ENCODE measurements around the gene C1orf52.
"Not testable (repeated sequence)": the region's sequence is repeated elsewhere in the genome, so short reads cannot be mapped to it uniquely, and the experiment has no call there.

C1orf52 gene

DNA sequence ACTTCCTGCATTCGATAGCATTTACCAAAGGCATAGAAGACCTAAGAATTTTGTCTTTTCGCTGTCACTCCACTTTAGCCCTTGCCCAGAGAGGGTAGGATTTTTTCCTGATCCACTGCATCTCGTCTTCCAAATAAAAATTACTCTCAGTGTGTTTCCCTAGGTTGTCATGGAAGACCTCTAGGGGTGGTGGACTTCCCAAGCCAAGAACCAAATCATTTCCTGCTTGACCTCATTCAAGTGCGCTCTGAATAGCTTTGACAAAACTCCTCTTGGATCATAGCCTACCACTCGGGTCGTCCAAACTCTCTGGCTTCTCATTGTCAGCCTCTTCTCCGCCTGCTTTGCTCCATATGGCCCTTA is 431 bp upstream of the C1orf52 start:
- Histone ChIP-seq H3K9me3 (replicated peaks; ENCODE audit: insufficient read depth, low read length) (no peaks in the 10 kb centered on the region), H3K4me3 (ENCODE audit: low read length) (peak overlapping the region; percentile 95), H3K36me3 (replicated peaks; ENCODE audit: insufficient read depth, low read length) (peaks cover 3% of the 10 kb centered on the region; the same call in 1 of the 2 replicates), H3F3A (ENCODE audit: insufficient read depth, low read length) (no peaks in the 10 kb centered on the region), H3K4me2 (ENCODE audit: low read depth, low read length) (peak overlapping the region; percentile 90), H2AFZ (ENCODE audit: low read length) (peak overlapping the region; percentile 92), H3K79me2 (ENCODE audit: low read length) (peaks cover 33% of the 10 kb centered on the region), H3K9ac (ENCODE audit: low read length) (no peak overlapping the region), H3K9me2 (replicated peaks; ENCODE audit: insufficient read depth, low read length) (no peaks in the 10 kb centered on the region), H4K20me1 (ENCODE audit: insufficient read depth, low read length) (no peaks in the 10 kb centered on the region), H3K27me3 (replicated peaks; ENCODE audit: insufficient read depth, low read length) (no peaks in the 10 kb centered on the region), H3K4me1 (ENCODE audit: low read length) (peaks cover 7% of the 10 kb centered on the region), H3K27ac (ENCODE audit: low read length) (no peak overlapping the region)
- DNase-seq: no peak
- TF ChIP-seq EZH2 (optimal IDR thresholded peaks at IDR 0.05; ENCODE audit: low read depth, low read length): no peak
- TF ChIP-seq, protein P1, sequence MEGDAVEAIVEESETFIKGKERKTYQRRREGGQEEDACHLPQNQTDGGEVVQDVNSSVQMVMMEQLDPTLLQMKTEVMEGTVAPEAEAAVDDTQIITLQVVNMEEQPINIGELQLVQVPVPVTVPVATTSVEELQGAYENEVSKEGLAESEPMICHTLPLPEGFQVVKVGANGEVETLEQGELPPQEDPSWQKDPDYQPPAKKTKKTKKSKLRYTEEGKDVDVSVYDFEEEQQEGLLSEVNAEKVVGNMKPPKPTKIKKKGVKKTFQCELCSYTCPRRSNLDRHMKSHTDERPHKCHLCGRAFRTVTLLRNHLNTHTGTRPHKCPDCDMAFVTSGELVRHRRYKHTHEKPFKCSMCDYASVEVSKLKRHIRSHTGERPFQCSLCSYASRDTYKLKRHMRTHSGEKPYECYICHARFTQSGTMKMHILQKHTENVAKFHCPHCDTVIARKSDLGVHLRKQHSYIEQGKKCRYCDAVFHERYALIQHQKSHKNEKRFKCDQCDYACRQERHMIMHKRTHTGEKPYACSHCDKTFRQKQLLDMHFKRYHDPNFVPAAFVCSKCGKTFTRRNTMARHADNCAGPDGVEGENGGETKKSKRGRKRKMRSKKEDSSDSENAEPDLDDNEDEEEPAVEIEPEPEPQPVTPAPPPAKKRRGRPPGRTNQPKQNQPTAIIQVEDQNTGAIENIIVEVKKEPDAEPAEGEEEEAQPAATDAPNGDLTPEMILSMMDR (IDR thresholded peaks at IDR 0.05; ENCODE audit: low read length): 0 out of 2 replicates have a peak, but pooled peaks have one; percentile 2

DNA sequence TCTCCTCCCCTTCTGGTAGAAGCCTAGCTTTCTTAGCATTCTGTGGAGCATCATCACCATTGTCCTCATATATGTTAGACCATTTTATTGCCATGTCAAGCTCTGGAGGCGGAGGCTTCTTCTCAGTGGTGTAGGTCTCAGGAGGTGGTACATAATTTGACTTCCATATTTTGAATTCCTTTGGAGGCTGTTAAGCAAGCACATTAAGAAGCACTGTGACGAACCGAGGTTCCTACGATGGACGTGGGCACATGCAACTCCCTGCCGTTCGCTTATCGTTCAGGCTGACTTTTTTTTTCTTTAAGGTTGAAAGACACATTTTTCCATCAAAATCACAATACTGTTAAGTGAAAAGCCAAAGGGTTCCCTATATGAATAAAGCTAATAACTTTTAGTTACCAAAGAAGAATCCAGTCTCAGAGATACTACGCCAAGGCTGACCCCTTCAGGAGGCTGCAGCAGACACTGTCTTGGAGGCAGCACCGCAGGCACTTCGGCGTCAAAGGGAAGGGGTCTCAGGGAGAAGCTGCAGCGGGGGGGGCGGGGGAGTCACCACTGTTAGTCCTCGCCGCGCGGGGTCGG is 835 bp downstream of the C1orf52 start:
- Histone ChIP-seq H3K4me1 (ENCODE audit: low read length) (peaks cover 7% of the 10 kb centered on the region), H3K9me2 (replicated peaks; ENCODE audit: insufficient read depth, low read length) (no peaks in the 10 kb centered on the region), H3K27me3 (replicated peaks; ENCODE audit: insufficient read depth, low read length) (no peaks in the 10 kb centered on the region), H3K79me2 (ENCODE audit: low read length) (peaks cover 41% of the 10 kb centered on the region), H3K4me2 (ENCODE audit: low read depth, low read length) (peak overlapping the region; percentile 90), H3F3A (ENCODE audit: insufficient read depth, low read length) (no peaks in the 10 kb centered on the region), H3K9me3 (replicated peaks; ENCODE audit: insufficient read depth, low read length) (no peaks in the 10 kb centered on the region), H3K36me3 (replicated peaks; ENCODE audit: insufficient read depth, low read length) (peaks cover 3% of the 10 kb centered on the region; the same call in 1 of the 2 replicates), H3K4me3 (ENCODE audit: low read length) (peak overlapping the region; percentile 95), H4K20me1 (ENCODE audit: insufficient read depth, low read length) (no peaks in the 10 kb centered on the region), H3K9ac (ENCODE audit: low read length) (peak overlapping the region; percentile 79; the same call in 1 of the 2 replicates), H2AFZ (ENCODE audit: low read length) (peak overlapping the region; percentile 89; the same call in 1 of the 2 replicates), H3K27ac (ENCODE audit: low read length) (no peak overlapping the region)
- TF ChIP-seq, protein P1 (IDR thresholded peaks at IDR 0.05; ENCODE audit: low read length): no peak
- TF ChIP-seq EZH2 (optimal IDR thresholded peaks at IDR 0.05; ENCODE audit: low read depth, low read length) (no peak), EZH2phosphoT487 (IDR thresholded peaks at IDR 0.05; ENCODE audit: low read length) (no peak)
- no peak for DNase-seq

GRCh38 chr1:85249042-85249441 is 10.4 kb downstream of the C1orf52 start:
- not testable (repeated sequence) for H3K4me3 ChIP-seq (ENCODE audit: low read length)

DNA sequence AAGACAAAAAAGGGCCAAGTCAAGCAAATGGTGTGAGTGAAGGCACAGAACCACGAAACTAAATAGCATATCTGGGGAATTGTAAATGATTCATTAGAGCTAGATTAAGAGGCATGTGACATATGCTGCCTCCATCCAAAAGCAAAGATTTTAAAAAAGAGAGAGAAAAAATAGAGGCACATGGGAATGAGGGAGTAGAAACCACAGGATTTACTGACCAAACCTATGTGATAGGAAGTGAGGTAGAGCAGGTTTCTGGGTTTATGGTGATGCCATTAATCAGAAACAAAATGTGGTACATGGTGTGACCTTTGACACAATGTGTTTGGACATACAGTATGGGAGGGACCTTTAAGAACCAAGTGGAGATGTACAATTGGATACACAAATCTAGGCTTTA is 13.6 kb downstream of the C1orf52 start:
- no peak for DNase-seq
- TF ChIP-seq, protein P1 (IDR thresholded peaks at IDR 0.05; ENCODE audit: low read length): no peak
- TF ChIP-seq EZH2phosphoT487 (IDR thresholded peaks at IDR 0.05; ENCODE audit: low read length): no peak
- TF ChIP-seq EZH2 (optimal IDR thresholded peaks at IDR 0.05; ENCODE audit: low read depth, low read length): no peak

More at GRCh38 chr1:85249042-85249441, 10.4 kb downstream of the C1orf52 start:
- H3K27ac ChIP-seq (ENCODE audit: low read length); H3K9me2 ChIP-seq (replicated peaks; ENCODE audit: insufficient read depth, low read length); H3K79me2 ChIP-seq (ENCODE audit: low read length); H3K4me2 ChIP-seq (ENCODE audit: low read depth, low read length); H3F3A ChIP-seq (ENCODE audit: insufficient read depth, low read length); H4K20me1 ChIP-seq (ENCODE audit: insufficient read depth, low read length); H3K9ac ChIP-seq (ENCODE audit: low read length); H3K4me1 ChIP-seq (ENCODE audit: low read length); H3K36me3 ChIP-seq (replicated peaks; ENCODE audit: insufficient read depth, low read length); DNase-seq; H3K9me3 ChIP-seq (replicated peaks; ENCODE audit: insufficient read depth, low read length); H3K27me3 ChIP-seq (replicated peaks; ENCODE audit: insufficient read depth, low read length); H2AFZ ChIP-seq (ENCODE audit: low read length): not testable (repeated sequence)

More for the DNA sequence above, 13.6 kb downstream of the C1orf52 start:
- Histone ChIP-seq H3F3A (ENCODE audit: insufficient read depth, low read length) (no peaks in the 10 kb centered on the region), H3K36me3 (replicated peaks; ENCODE audit: insufficient read depth, low read length) (no peaks in the 10 kb centered on the region), H3K9me2 (replicated peaks; ENCODE audit: insufficient read depth, low read length) (no peaks in the 10 kb centered on the region), H3K9ac (ENCODE audit: low read length) (no peak overlapping the region), H3K4me3 (ENCODE audit: low read length) (no peak overlapping the region), H3K4me1 (ENCODE audit: low read length) (no peaks in the 10 kb centered on the region), H3K79me2 (ENCODE audit: low read length) (no peaks in the 10 kb centered on the region), H2AFZ (ENCODE audit: low read length) (no peak overlapping the region), H3K27ac (ENCODE audit: low read length) (no peak overlapping the region), H3K27me3 (replicated peaks; ENCODE audit: insufficient read depth, low read length) (no peaks in the 10 kb centered on the region), H3K4me2 (ENCODE audit: low read depth, low read length) (no peak overlapping the region), H3K9me3 (replicated peaks; ENCODE audit: insufficient read depth, low read length) (no peaks in the 10 kb centered on the region), H4K20me1 (ENCODE audit: insufficient read depth, low read length) (no peaks in the 10 kb centered on the region)
